ENCODE data around the gene OSR1. TPM values are rescaled to one million over a fixed set of nuclear protein-coding genes. Genes with fewer than 3 reads are reported as not detected.
A peak's percentile ranks its signal among the peaks of the same experiment; 100 is the strongest.

The OSR1 gene
- total and polyA plus RNA-seq, 10 donors = 0.04 to 1.4 (median 0.23) TPM; not detected in 5

- Histone ChIP-seq H3K27ac (no peak overlapping the region), H3K4me3 (no peak overlapping the region), H3K9me3 (no peaks in the 10 kb centered on the region), H3K27me3 (replicated peaks in 1 of 7) (peaks cover 0 to 65% (median 28%) of the 10 kb centered on the region in 7 donors), H3K4me1 (peaks cover 0 to 34% (median 23%) of the 10 kb centered on the region in 6 donors), H3K36me3 (no peaks in the 10 kb centered on the region)
- intact Hi-C loops (cut with DNase I; ENCODE audit: low total_unique reads) = loop anchor here (10.0 kb wide), 1 partner anchor 850 kb away; no protein-coding TSS in a partner anchor
- no peak for DNase-seq
- WGBS, 5 donors = 79 to 89% (median 84%) methylated on average over 3 of the region's 3 CpGs
- no peak for TF ChIP-seq POLR2A (IDR thresholded peaks at IDR 0.05)
- TF ChIP-seq CTCF (IDR thresholded peaks at IDR 0.05 in 8 of 11, conservative IDR thresholded peaks at IDR 0.05 in 3 of 11) = no peak
- no peak for TF ChIP-seq POLR2AphosphoS5 (IDR thresholded peaks at IDR 0.05)
These were observed 6.7 kb upstream of the OSR1 start for GRCh38 chr2:19365126-19365525.

GRCh38 chr2:19364014-19364413 is 5.6 kb upstream of the OSR1 start:
- Histone ChIP-seq H3K9me3 (no peaks in the 10 kb centered on the region), H3K27me3 (replicated peaks in 1 of 7) (peaks cover 0 to 69% (median 39%) of the 10 kb centered on the region in 7 donors), H3K36me3 (no peaks in the 10 kb centered on the region), H3K27ac (no peak overlapping the region), H3K4me1 (peaks cover 0 to 38% (median 26%) of the 10 kb centered on the region in 6 donors), H3K4me3 (no peak overlapping the region)
- no peak for TF ChIP-seq POLR2A (IDR thresholded peaks at IDR 0.05)
- DNase-seq = peak; percentile 54
- WGBS, 5 donors = 38 to 60% (median 51%) methylated on average over 3 of the region's 3 CpGs
- intact Hi-C loops (cut with DNase I; ENCODE audit: low total_unique reads) = loop anchor here (5.0 to 10.0 kb wide), 2 partner anchors 612 to 849 kb away; no protein-coding TSS in a partner anchor

GRCh38 chr2:19363474-19363778 is 5.0 kb upstream of the OSR1 start:
- no peaks in the 10 kb centered on the region for H3K9me3 ChIP-seq
- no peak overlapping the region for H3K27ac ChIP-seq
- no peaks in the 10 kb centered on the region for H3K36me3 ChIP-seq
- peak; percentile 69 for DNase-seq
- WGBS, 5 donors = 6 to 9% (median 7%) methylated on average over 20 of the region's 20 CpGs
- H3K4me3 ChIP-seq = peak overlapping the region in 7 of 8 donors; percentile 53 to 78 (median 58)
- peaks cover 0 to 44% (median 31%) of the 10 kb centered on the region in 6 donors for H3K4me1 ChIP-seq
- intact Hi-C loops (cut with DNase I; ENCODE audit: low total_unique reads) = loop anchor here (5.0 to 10.0 kb wide), 2 partner anchors 611 to 849 kb away; no protein-coding TSS in a partner anchor
- no peak for TF ChIP-seq POLR2A (IDR thresholded peaks at IDR 0.05)
- TF ChIP-seq POLR2AphosphoS5 (IDR thresholded peaks at IDR 0.05) = no peak
- no peak for TF ChIP-seq CTCF (IDR thresholded peaks at IDR 0.05 in 8 of 11, conservative IDR thresholded peaks at IDR 0.05 in 3 of 11)
- H3K27me3 ChIP-seq (replicated peaks in 1 of 7) = peaks cover 0 to 71% (median 44%) of the 10 kb centered on the region in 7 donors

- Histone ChIP-seq H3K4me3 (peak overlapping the region; percentile 53 to 78 (median 60)), H3K4me1 (peaks cover 3 to 49% (median 37%) of the 10 kb centered on the region in 6 donors), H3K27me3 (replicated peaks in 1 of 7) (peaks cover 0 to 77% (median 49%) of the 10 kb centered on the region in 7 donors), H3K36me3 (no peaks in the 10 kb centered on the region), H3K9me3 (no peaks in the 10 kb centered on the region), H3K27ac (peak overlapping the region in 6 of 8 donors; percentile 6 to 55 (median 34))
- WGBS, 5 donors = 0 to 2% (median 1%) methylated on average over 33 of the region's 33 CpGs
- intact Hi-C loops (cut with DNase I; ENCODE audit: low total_unique reads) = loop anchor here (5.0 to 10.0 kb wide), 2 partner anchors 611 to 848 kb away; no protein-coding TSS in a partner anchor
- peak; percentile 86 for DNase-seq
- TF ChIP-seq POLR2A (IDR thresholded peaks at IDR 0.05) (no peak), POLR2AphosphoS5 (IDR thresholded peaks at IDR 0.05) (peak; percentile 10 to 57 (median 51)), CTCF (IDR thresholded peaks at IDR 0.05 in 8 of 11, conservative IDR thresholded peaks at IDR 0.05 in 3 of 11) (peak; percentile 22 to 81 (median 64))
These were observed 4.5 kb upstream of the OSR1 start for GRCh38 chr2:19362755-19363473.

All from spleen (tissue), 11 donors.